Activated naive CD8-positive, alpha-beta T cell treated with anti-CD3 and anti-CD28 coated beads for 36 hours (primary cell): ENCODE results near the gene TBL2. TPM values are rescaled to one million over a fixed set of nuclear protein-coding genes. Genes with fewer than 3 reads are reported as not detected.

Source experiments
- total RNA-seq, 2 experiments: library from RNA; stranded (reverse); gene quantifications; one replicate each; pipeline ENCODE4 v1.2.3, GENCODE V29; 2021

TBL2 gene
- total RNA-seq, 2 experiments from 2014 or later: 30.4 to 32.2 TPM

Other genes starting within 250 kb of the TBL2 start
- under 1 TPM; 0.32 to 0.45 TPM for gene FZD9, start 144.8 kb downstream of the TBL2 start, total RNA-seq
- gene BAZ1B, start 56.3 kb downstream of the TBL2 start, total RNA-seq: 100 to 1,000 TPM; 107 to 108 TPM
- gene BCL7B, start 20.9 kb downstream of the TBL2 start, total RNA-seq: 10 to 100 TPM; 65.6 to 66.2 TPM
- not detected for gene MLXIPL, start 45.9 kb upstream of the TBL2 start, total RNA-seq
- under 1 TPM; 0.44 to 0.45 TPM for gene VPS37D, start 89.3 kb upstream of the TBL2 start, total RNA-seq
- 10 to 100 TPM in 1 of 2 experiments, 1 to 10 TPM in 1; 9.5 to 10.7 TPM for gene DNAJC30, start 104.9 kb upstream of the TBL2 start, total RNA-seq
- 100 to 1,000 TPM; 117 to 124 TPM for gene BUD23, start 105.0 kb upstream of the TBL2 start, total RNA-seq
- gene STX1A, start 141.1 kb upstream of the TBL2 start, total RNA-seq: 1 to 10 TPM; 4.9 TPM
- 10 to 100 TPM; 24.2 to 25.2 TPM for gene ABHD11, start 160.2 kb upstream of the TBL2 start, total RNA-seq
- not detected for gene CLDN3, start 191.7 kb upstream of the TBL2 start, total RNA-seq